ENCODE results near the gene ARMC2. TPM values are rescaled to one million over a fixed set of nuclear protein-coding genes. Genes with fewer than 3 reads are reported as not detected.
A peak's percentile ranks its signal among the peaks of the same experiment; 100 is the strongest.

The ARMC2 gene
- total RNA-seq, 2 experiments from 2014 or later: 2.7 to 4.6 TPM

- intact Hi-C loops (cut with micrococcal nuclease): loop anchor here (5.0 kb wide), 1 partner anchor 55 kb away; no protein-coding TSS in a partner anchor
- Mint-ChIP-seq H3K27ac (peak overlapping the region; percentile 17), H3K36me3 (ENCODE audit: low read depth) (no peaks in the 10 kb centered on the region), H3K9me3 (no peaks in the 10 kb centered on the region), H3K27me3 (no peaks in the 10 kb centered on the region), H3K4me1 (ENCODE audit: low read depth) (peaks cover 54% of the 10 kb centered on the region), H3K4me3 (peak overlapping the region; percentile 92)
- DNase-seq: no peak
- ChIA-PET POLR2A (interaction anchor here (0.5 to 0.7 kb wide), 3 partner anchors 62 to 446 kb away, joined by 3 to 4 read pairs (median 3); no protein-coding TSS in a partner anchor), CTCF (interaction anchor here (1.0 to 3.9 kb wide), 4 partner anchors 44 to 102 kb away, joined by 3 to 15 read pairs (median 4); no protein-coding TSS in a partner anchor)
- no peak for TF ChIP-seq CTCF (IDR thresholded peaks at IDR 0.05)
- ATAC-seq: no peak
Observed at GRCh38 chr6:109007521-109007920, 159.3 kb downstream of the ARMC2 start.

GRCh38 chr6:109008054-109008453 is 159.8 kb downstream of the ARMC2 start:
- H3K4me1 Mint-ChIP-seq (ENCODE audit: low read depth): peaks cover 55% of the 10 kb centered on the region
- no peaks in the 10 kb centered on the region for H3K36me3 Mint-ChIP-seq (ENCODE audit: low read depth)
- ChIA-PET POLR2A (interaction anchor here (0.5 to 0.9 kb wide), 4 partner anchors 13 to 103 kb away, joined by 3 read pairs; no protein-coding TSS in a partner anchor), CTCF (interaction anchor here (1.2 to 3.9 kb wide), 3 partner anchors 65 to 102 kb away, joined by 3 to 15 read pairs (median 5); no protein-coding TSS in a partner anchor)
- intact Hi-C loops (cut with micrococcal nuclease): loop anchor here (5.0 kb wide), 1 partner anchor 54 kb away; no protein-coding TSS in a partner anchor
- peak overlapping the region; percentile 31 for H3K27ac Mint-ChIP-seq
- DNase-seq: no peak
- no peaks in the 10 kb centered on the region for H3K27me3 Mint-ChIP-seq
- TF ChIP-seq CTCF (IDR thresholded peaks at IDR 0.05): no peak
- H3K4me3 Mint-ChIP-seq: peak overlapping the region; percentile 92
- no peaks in the 10 kb centered on the region for H3K9me3 Mint-ChIP-seq
- ATAC-seq: no peak

- CTCF ChIA-PET: interaction anchor here (1.2 to 3.9 kb wide), 5 partner anchors 64 to 374 kb away, joined by 3 to 15 read pairs (median 5); partner anchors contain the start of gene SESN1
- Mint-ChIP-seq H3K36me3 (ENCODE audit: low read depth) (no peaks in the 10 kb centered on the region), H3K27me3 (no peaks in the 10 kb centered on the region), H3K4me1 (ENCODE audit: low read depth) (peaks cover 57% of the 10 kb centered on the region), H3K27ac (peak overlapping the region; percentile 89), H3K9me3 (no peaks in the 10 kb centered on the region), H3K4me3 (peak overlapping the region; percentile 92)
- ATAC-seq (peak; percentile 14), DNase-seq (peak; percentile 39)
- no peak for TF ChIP-seq CTCF (IDR thresholded peaks at IDR 0.05)
- intact Hi-C loops (cut with micrococcal nuclease): loop anchor here (5.0 kb wide), 1 partner anchor 54 kb away; no protein-coding TSS in a partner anchor
- POLR2A ChIA-PET: interaction anchor here (0.6 to 1.7 kb wide), 4 partner anchors 10 to 165 kb away, joined by 3 read pairs; no protein-coding TSS in a partner anchor
Observed at GRCh38 chr6:109008537-109009235, 160.5 kb downstream of the ARMC2 start.

GRCh38 chr6:109009236-109009961 is 161.2 kb downstream of the ARMC2 start:
- no peak for TF ChIP-seq CTCF (IDR thresholded peaks at IDR 0.05)
- ATAC-seq (peak; percentile 94), DNase-seq (peak; percentile 93)
- H3K4me3 Mint-ChIP-seq: peak overlapping the region; percentile 94
- peaks cover 58% of the 10 kb centered on the region for H3K4me1 Mint-ChIP-seq (ENCODE audit: low read depth)
- intact Hi-C loops (cut with micrococcal nuclease): loop anchor here (5.0 kb wide), 1 partner anchor 53 kb away; no protein-coding TSS in a partner anchor
- H3K36me3 Mint-ChIP-seq (ENCODE audit: low read depth): no peaks in the 10 kb centered on the region
- peak overlapping the region; percentile 97 for H3K27ac Mint-ChIP-seq
- H3K27me3 Mint-ChIP-seq: no peaks in the 10 kb centered on the region
- H3K9me3 Mint-ChIP-seq: no peaks in the 10 kb centered on the region
- CTCF ChIA-PET: interaction anchor here (1.0 to 3.9 kb wide), 5 partner anchors 9 to 374 kb away, joined by 3 to 15 read pairs (median 4); partner anchors contain the start of gene SESN1
- POLR2A ChIA-PET: interaction anchor here (0.6 to 1.7 kb wide), 3 partner anchors 9 to 143 kb away, joined by 3 read pairs; no protein-coding TSS in a partner anchor
